ENCODE results near the gene ZNF267.
"Not testable (repeated sequence)": the region's sequence is repeated elsewhere in the genome, so short reads cannot be mapped to it uniquely, and the experiment has no call there.

The ZNF267 gene

GRCh38 chr16:31880322-31880979 is 6.8 kb downstream of the ZNF267 start:
- no peak for DNase-seq

GRCh38 chr16:31886227-31886626 is 12.6 kb downstream of the ZNF267 start:
- no peak for DNase-seq

GRCh38 chr16:31888735-31889134 is 15.1 kb downstream of the ZNF267 start:
- no peak for DNase-seq

DNA sequence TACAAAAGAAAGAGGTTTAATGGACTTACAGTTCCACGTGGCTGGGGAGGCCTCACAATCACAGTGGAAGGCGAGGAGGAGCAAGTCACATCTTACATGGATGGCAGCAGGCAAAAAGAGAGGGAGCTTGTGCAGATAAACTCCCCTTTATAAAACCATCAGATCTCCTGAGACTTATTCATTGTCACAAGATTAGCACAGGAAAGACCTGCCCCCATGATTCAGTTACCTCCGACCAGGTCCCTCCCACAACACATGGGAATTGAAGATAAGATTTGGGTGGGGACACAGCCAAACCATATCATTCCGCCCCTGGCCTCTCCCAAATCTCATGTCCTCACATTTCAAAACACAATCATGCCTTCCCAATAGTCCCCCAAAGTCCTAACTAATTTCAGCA is 18.5 kb downstream of the ZNF267 start:
- DNase-seq, result not testable (repeated sequence)

DNA sequence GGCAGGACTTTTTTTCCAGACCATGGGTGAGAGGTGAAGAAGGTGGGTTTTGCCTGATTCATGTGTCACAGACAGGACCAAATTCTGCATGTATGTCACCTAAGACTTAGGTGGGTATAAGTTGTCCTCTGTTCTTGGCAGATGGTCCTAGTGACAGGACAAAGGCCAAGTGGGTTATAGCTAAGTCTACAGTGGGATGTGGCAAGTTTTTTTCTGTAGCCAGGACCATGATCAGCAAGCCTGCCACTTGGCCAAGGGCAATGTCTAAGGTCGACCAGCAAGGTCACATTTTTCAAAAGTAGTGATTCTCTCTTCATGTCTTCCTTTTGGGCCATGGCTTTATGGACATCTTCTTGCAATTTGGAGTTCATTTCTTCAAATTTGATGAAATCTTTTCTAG is 20.2 kb downstream of the ZNF267 start:
- DNase-seq, result no peak

GRCh38 chr16:31897283-31897682 is 23.7 kb downstream of the ZNF267 start:
- no peak for DNase-seq

DNA sequence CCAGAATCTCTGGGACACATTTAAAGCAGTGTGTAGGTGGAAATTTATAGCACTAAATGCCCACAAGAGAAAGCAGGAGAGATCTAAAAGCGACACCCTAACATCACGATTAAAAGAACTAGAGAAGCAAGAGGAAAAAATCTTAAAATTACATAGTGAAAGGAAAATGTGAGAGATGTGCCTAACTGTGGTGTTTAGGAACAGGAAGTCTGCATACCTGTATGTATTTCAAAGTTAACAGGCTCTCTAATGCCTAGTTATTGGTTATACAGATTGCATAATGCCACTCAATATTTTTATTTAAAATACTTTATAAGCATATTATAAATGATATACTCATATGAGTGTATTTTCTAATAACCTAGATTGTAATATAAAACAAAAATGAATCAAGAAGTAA is 25.9 kb downstream of the ZNF267 start:
- no peak for DNase-seq

DNA sequence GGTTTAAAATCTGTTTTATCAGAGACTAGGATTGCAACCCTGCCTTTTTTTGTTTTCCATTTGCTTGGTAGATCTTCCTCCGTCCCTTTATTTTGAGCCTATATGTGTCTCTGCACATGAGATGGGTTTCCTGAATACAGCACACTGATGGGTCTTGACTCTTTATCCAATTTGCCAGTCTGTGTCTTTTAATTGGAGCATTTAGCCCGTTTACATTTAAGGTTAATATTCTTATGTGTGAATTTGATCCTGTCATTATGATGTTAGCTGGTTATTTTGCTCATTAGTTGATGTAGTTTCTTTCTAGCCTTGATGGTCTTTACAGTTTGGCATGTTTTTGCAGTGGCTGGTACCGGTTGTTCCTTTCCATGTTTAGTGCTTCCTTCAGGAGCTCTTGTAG is 31.0 kb downstream of the ZNF267 start:
- not testable (repeated sequence) for DNase-seq

GRCh38 chr16:31913668-31914067 is 40.1 kb downstream of the ZNF267 start:
- no peak for DNase-seq

GRCh38 chr16:31916056-31916488 is 42.5 kb downstream of the ZNF267 start:
- no peak for DNase-seq

GRCh38 chr16:31920373-31920772 is 46.8 kb downstream of the ZNF267 start:
- DNase-seq, result no peak

DNA sequence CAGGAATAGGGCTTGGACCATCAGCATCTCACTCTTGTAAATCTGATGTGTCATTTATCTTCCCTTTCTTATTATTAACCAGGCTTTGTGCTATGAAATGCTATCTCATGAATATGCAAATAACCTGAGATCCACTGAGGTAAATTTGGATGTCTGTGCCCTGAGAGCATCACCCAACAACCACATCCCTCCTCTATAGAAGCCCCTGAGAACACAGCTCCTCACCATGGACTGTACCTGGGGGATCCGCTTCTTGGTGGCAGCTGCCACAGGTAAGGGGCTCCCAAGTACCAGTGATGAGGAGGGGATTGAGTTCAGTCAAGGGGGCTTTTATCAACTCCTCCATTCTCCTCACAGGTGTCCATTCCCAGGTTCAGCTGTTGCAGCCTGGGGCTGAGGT is 78.2 kb downstream of the ZNF267 start:
- DNase-seq, result not testable (repeated sequence)

DNA sequence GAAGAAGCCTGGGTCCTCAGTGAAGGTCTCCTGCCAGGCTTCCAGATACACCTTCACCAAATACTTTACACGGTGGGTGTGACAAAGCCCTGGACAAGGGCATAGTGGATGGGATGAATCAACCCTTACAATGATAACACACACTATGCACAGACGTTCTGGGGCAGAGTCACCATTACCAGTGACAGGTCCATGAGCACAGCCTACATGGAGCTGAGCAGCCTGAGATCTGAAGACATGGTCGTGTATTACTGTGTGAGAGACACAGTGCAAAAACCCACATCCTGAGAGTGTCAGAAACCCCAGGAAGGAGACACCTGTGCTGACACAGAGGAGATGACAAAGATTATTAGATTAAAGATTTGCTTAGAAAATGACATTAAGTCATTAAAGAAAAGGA is 78.6 kb downstream of the ZNF267 start:
- DNase-seq, result not testable (repeated sequence)

DNA sequence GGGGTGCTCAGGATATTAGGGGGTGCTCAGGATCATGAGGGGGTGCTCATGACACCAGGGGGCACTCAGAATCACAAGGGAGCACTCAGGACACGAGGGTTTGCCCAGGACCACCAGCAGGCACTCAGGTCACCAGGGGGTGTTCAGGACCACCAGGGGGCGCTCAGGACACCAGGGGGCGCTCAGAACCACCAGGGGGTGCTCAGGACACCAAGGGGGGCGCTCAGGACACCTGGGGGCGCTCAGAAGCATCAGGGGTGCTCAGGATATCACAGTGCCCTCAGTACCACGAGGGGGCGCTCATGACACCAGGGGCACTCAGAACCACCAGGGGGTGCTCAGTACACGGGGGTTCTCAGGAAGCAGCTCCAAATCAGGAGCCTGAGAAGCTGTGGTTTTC is 82.6 kb downstream of the ZNF267 start:
- DNase-seq, result not testable (repeated sequence)

GRCh38 chr16:31960186-31960910 is 86.7 kb downstream of the ZNF267 start:
- not testable (repeated sequence) for DNase-seq

All from DMS 273 treated with DMSO at 0.1 percent for 48 hours (cell line).